ENCODE data around the gene MDFI.

Gene MDFI

GRCh38 chr6:41673704-41674000 is 35.4 kb downstream of the MDFI start:
- no peak overlapping the region for H3K4me2 ChIP-seq (ENCODE audit: low read length)

DNA sequence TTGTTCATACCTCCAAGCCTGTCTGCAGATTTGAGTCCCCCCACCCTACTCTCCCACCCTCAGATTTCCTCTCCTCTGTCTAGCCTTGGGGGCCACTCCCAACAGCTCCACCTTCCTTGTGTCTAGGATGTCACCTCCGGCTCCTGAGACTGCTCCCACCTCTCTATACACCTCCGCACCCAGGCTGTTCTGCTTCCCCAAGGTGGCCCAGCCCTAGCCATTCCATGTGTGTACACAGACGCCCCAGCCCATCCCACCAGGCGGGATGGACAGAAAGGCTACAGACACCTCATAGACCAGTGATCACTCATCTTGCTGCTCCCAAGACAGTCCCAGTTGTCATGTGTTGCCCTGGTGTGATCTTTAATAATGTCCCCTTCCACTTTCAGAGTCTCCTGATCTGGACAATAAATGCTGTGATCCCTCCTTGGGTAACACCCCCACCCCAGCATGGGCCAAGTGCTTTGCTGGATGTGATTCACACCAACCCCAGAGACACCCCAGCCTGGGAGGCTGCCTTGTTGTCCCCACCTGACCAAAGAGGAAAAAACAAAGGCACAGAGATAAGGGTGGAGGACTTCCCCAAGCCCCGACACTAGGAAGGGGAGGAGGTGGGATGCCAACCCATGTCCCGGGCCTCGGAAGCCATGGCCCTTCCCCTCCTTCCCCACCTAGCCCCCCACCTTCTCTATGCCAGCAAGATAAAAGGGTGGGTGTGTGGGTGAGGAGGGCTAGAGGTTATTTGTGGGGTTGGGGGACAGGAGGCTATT is 36.1 kb downstream of the MDFI start:
- no peak overlapping the region for H3K23ac ChIP-seq (ENCODE audit: low read length)
- no peak overlapping the region for H4K8ac ChIP-seq (ENCODE audit: low read depth, low read length)
- no peak overlapping the region for H2AK5ac ChIP-seq (ENCODE audit: low read length)
- H3K79me2 ChIP-seq (ENCODE audit: control insufficient read depth, insufficient read depth, low read length): no peaks in the 10 kb centered on the region
- no peak overlapping the region for H4K5ac ChIP-seq (ENCODE audit: low read length)
- no CpG with 5 or more reads among the region's 7 CpGs for WGBS (ENCODE audit: extremely low coverage, insufficient coverage, low lambda C conversion rate)
- H3K4ac ChIP-seq (ENCODE audit: low read depth, low read length): no peak overlapping the region
- no peak for DNase-seq
- H2BK5ac ChIP-seq (ENCODE audit: low read length): no peak overlapping the region
- H3K4me2 ChIP-seq (ENCODE audit: low read length): no peak overlapping the region
- H3K79me1 ChIP-seq (ENCODE audit: low read length): no peaks in the 10 kb centered on the region
- no peak overlapping the region for H3K56ac ChIP-seq (ENCODE audit: low read length)
- no peaks in the 10 kb centered on the region for H3K27me3 ChIP-seq (ENCODE audit: insufficient read depth, low read length, poor library complexity)
- H3K4me1 ChIP-seq (ENCODE audit: control insufficient read depth, low read depth, low read length): no peaks in the 10 kb centered on the region
- no peak overlapping the region for H2BK15ac ChIP-seq (replicated peaks; ENCODE audit: low read depth)
- H3K36me3 ChIP-seq (ENCODE audit: control insufficient read depth, insufficient read depth, low read length): no peaks in the 10 kb centered on the region
- no peak overlapping the region for H3K27ac ChIP-seq (ENCODE audit: low read depth, low read length)
- no peak overlapping the region for H3K18ac ChIP-seq (ENCODE audit: low read length)
- H2BK120ac ChIP-seq (ENCODE audit: low read depth, low read length): no peak overlapping the region
- no peak overlapping the region for H3K4me3 ChIP-seq (ENCODE audit: low read length)
- no peak overlapping the region for H3K9ac ChIP-seq (ENCODE audit: low read length)

More at GRCh38 chr6:41673704-41674000, 35.4 kb downstream of the MDFI start:
- H2AK5ac ChIP-seq (ENCODE audit: low read length): no peak overlapping the region
- no peak overlapping the region for H4K8ac ChIP-seq (ENCODE audit: low read depth, low read length)
- H3K9ac ChIP-seq (ENCODE audit: low read length): no peak overlapping the region
- no peak overlapping the region for H2BK5ac ChIP-seq (ENCODE audit: low read length)
- H3K79me2 ChIP-seq (ENCODE audit: control insufficient read depth, insufficient read depth, low read length): no peaks in the 10 kb centered on the region
- WGBS (ENCODE audit: extremely low coverage, insufficient coverage, low lambda C conversion rate): no CpG with 5 or more reads among the region's 5 CpGs
- no peak overlapping the region for H3K4me3 ChIP-seq (ENCODE audit: low read length)
- H3K23ac ChIP-seq (ENCODE audit: low read length): no peak overlapping the region
- DNase-seq: no peak
- no peaks in the 10 kb centered on the region for H3K27me3 ChIP-seq (ENCODE audit: insufficient read depth, low read length, poor library complexity)
- H2BK15ac ChIP-seq (replicated peaks; ENCODE audit: low read depth): no peak overlapping the region
- H3K18ac ChIP-seq (ENCODE audit: low read length): no peak overlapping the region
- H3K36me3 ChIP-seq (ENCODE audit: control insufficient read depth, insufficient read depth, low read length): no peaks in the 10 kb centered on the region
- no peaks in the 10 kb centered on the region for H3K4me1 ChIP-seq (ENCODE audit: control insufficient read depth, low read depth, low read length)
- no peak overlapping the region for H3K4ac ChIP-seq (ENCODE audit: low read depth, low read length)
- H3K27ac ChIP-seq (ENCODE audit: low read depth, low read length): no peak overlapping the region
- no peak overlapping the region for H3K56ac ChIP-seq (ENCODE audit: low read length)
- no peaks in the 10 kb centered on the region for H3K79me1 ChIP-seq (ENCODE audit: low read length)
- H2BK120ac ChIP-seq (ENCODE audit: low read depth, low read length): no peak overlapping the region
- H4K5ac ChIP-seq (ENCODE audit: low read length): no peak overlapping the region

- Histone ChIP-seq H3K79me1 (ENCODE audit: low read length) (no peaks in the 10 kb centered on the region), H2BK5ac (ENCODE audit: low read length) (no peak overlapping the region), H3K79me2 (ENCODE audit: control insufficient read depth, insufficient read depth, low read length) (no peaks in the 10 kb centered on the region), H3K27me3 (ENCODE audit: insufficient read depth, low read length, poor library complexity) (no peaks in the 10 kb centered on the region), H3K36me3 (ENCODE audit: control insufficient read depth, insufficient read depth, low read length) (no peaks in the 10 kb centered on the region), H2AK5ac (ENCODE audit: low read length) (no peak overlapping the region), H3K4me3 (ENCODE audit: low read length) (no peak overlapping the region), H3K4me1 (ENCODE audit: control insufficient read depth, low read depth, low read length) (peaks cover under 1% of the 10 kb centered on the region), H3K27ac (ENCODE audit: low read depth, low read length) (no peak overlapping the region), H3K23ac (ENCODE audit: low read length) (no peak overlapping the region), H3K9ac (ENCODE audit: low read length) (no peak overlapping the region), H4K5ac (ENCODE audit: low read length) (no peak overlapping the region), H2BK15ac (replicated peaks; ENCODE audit: low read depth) (no peak overlapping the region), H3K4me2 (ENCODE audit: low read length) (no peak overlapping the region), H2BK120ac (ENCODE audit: low read depth, low read length) (no peak overlapping the region), H3K4ac (ENCODE audit: low read depth, low read length) (no peak overlapping the region), H3K56ac (ENCODE audit: low read length) (no peak overlapping the region), H3K18ac (ENCODE audit: low read length) (no peak overlapping the region), H4K8ac (ENCODE audit: low read depth, low read length) (no peak overlapping the region)
- no CpG with 5 or more reads among the region's 6 CpGs for WGBS (ENCODE audit: extremely low coverage, insufficient coverage, low lambda C conversion rate)
- no peak for DNase-seq
Observed at GRCh38 chr6:41675176-41675775, 37.0 kb downstream of the MDFI start.

GRCh38 chr6:41675992-41676391 is 37.7 kb downstream of the MDFI start:
- H2BK120ac ChIP-seq (ENCODE audit: low read depth, low read length): no peak overlapping the region
- H2AK5ac ChIP-seq (ENCODE audit: low read length): no peak overlapping the region
- H3K27ac ChIP-seq (ENCODE audit: low read depth, low read length): no peak overlapping the region
- H3K56ac ChIP-seq (ENCODE audit: low read length): no peak overlapping the region
- no peaks in the 10 kb centered on the region for H3K79me2 ChIP-seq (ENCODE audit: control insufficient read depth, insufficient read depth, low read length)
- WGBS (ENCODE audit: extremely low coverage, insufficient coverage, low lambda C conversion rate): no CpG with 5 or more reads among the region's 6 CpGs
- no peak overlapping the region for H3K4me3 ChIP-seq (ENCODE audit: low read length)
- H3K27me3 ChIP-seq (ENCODE audit: insufficient read depth, low read length, poor library complexity): no peaks in the 10 kb centered on the region
- H4K8ac ChIP-seq (ENCODE audit: low read depth, low read length): no peak overlapping the region
- no peak overlapping the region for H3K23ac ChIP-seq (ENCODE audit: low read length)
- no peak overlapping the region for H3K4me2 ChIP-seq (ENCODE audit: low read length)
- no peak overlapping the region for H2BK15ac ChIP-seq (replicated peaks; ENCODE audit: low read depth)
- no peak for DNase-seq
- H3K79me1 ChIP-seq (ENCODE audit: low read length): no peaks in the 10 kb centered on the region
- peaks cover 1% of the 10 kb centered on the region for H3K4me1 ChIP-seq (ENCODE audit: control insufficient read depth, low read depth, low read length)
- no peak overlapping the region for H3K9ac ChIP-seq (ENCODE audit: low read length)
- no peak overlapping the region for H3K4ac ChIP-seq (ENCODE audit: low read depth, low read length)
- H2BK5ac ChIP-seq (ENCODE audit: low read length): no peak overlapping the region
- no peak overlapping the region for H4K5ac ChIP-seq (ENCODE audit: low read length)
- H3K36me3 ChIP-seq (ENCODE audit: control insufficient read depth, insufficient read depth, low read length): no peaks in the 10 kb centered on the region
- no peak overlapping the region for H3K18ac ChIP-seq (ENCODE audit: low read length)

- no peaks in the 10 kb centered on the region for H3K27me3 ChIP-seq (ENCODE audit: insufficient read depth, low read length, poor library complexity)
- no peaks in the 10 kb centered on the region for H3K36me3 ChIP-seq (ENCODE audit: control insufficient read depth, insufficient read depth, low read length)
- H3K56ac ChIP-seq (ENCODE audit: low read length): no peak overlapping the region
- no peaks in the 10 kb centered on the region for H3K79me1 ChIP-seq (ENCODE audit: low read length)
- no peak overlapping the region for H2BK120ac ChIP-seq (ENCODE audit: low read depth, low read length)
- no peak overlapping the region for H2BK15ac ChIP-seq (replicated peaks; ENCODE audit: low read depth)
- DNase-seq: no peak
- H3K79me2 ChIP-seq (ENCODE audit: control insufficient read depth, insufficient read depth, low read length): no peaks in the 10 kb centered on the region
- H3K9ac ChIP-seq (ENCODE audit: low read length): no peak overlapping the region
- H2AK5ac ChIP-seq (ENCODE audit: low read length): no peak overlapping the region
- H4K8ac ChIP-seq (ENCODE audit: low read depth, low read length): no peak overlapping the region
- H4K5ac ChIP-seq (ENCODE audit: low read length): no peak overlapping the region
- H3K4me2 ChIP-seq (ENCODE audit: low read length): no peak overlapping the region
- no peak overlapping the region for H3K4me3 ChIP-seq (ENCODE audit: low read length)
- H3K23ac ChIP-seq (ENCODE audit: low read length): no peak overlapping the region
- H2BK5ac ChIP-seq (ENCODE audit: low read length): no peak overlapping the region
- no peak overlapping the region for H3K18ac ChIP-seq (ENCODE audit: low read length)
- no CpG with 5 or more reads among the region's 5 CpGs for WGBS (ENCODE audit: extremely low coverage, insufficient coverage, low lambda C conversion rate)
- H3K27ac ChIP-seq (ENCODE audit: low read depth, low read length): no peak overlapping the region
- no peak overlapping the region for H3K4ac ChIP-seq (ENCODE audit: low read depth, low read length)
- H3K4me1 ChIP-seq (ENCODE audit: control insufficient read depth, low read depth, low read length): peaks cover 1% of the 10 kb centered on the region
Observed at GRCh38 chr6:41676431-41676830, 38.2 kb downstream of the MDFI start.
